ENCODE data around the gene KLRG1. TPM values are rescaled to one million over a fixed set of nuclear protein-coding genes. Genes with fewer than 3 reads are reported as not detected.

The KLRG1 gene
- total and polyA plus RNA-seq, 7 donors = 1.0 to 11.9 (median 2.2) TPM

DNA sequence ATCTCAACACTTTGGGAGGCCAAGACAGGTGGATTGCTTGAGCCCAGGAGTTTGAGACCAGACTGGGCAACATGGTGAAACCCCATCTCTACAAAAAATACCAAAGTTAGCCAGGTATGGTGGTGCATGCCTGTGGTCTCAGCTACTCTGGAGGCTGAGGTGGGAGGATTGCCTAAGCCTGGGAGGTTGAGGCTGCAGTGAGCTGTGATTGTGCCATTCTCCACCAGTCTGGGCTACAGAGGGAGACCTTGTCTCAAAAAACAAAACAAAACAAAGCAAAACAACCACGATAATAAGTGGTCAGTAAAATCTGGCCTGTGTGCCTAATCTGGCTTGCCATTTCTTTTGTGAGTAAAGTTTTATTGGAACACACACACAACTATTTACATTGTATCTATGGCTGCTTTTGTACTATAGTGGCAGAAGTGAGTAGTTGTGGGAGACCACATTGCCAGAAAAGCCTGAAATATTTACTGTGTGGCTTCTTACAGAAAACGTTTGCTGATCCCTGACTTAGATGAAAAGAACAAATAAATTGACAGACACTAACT lies 19.4 kb upstream of the KLRG1 start:
- Histone ChIP-seq H3K36me3 (ENCODE audit: insufficient read depth in 1 of 2, low read depth in 1 of 2) (no peaks in the 10 kb centered on the region), H3K27ac (no peak overlapping the region), H3K4me1 (no peaks in the 10 kb centered on the region), H3K27me3 (ENCODE audit: insufficient read depth in 3 of 3, low read length in 2 of 3) (no peaks in the 10 kb centered on the region), H3K9me3 (peaks cover 22% of the 10 kb centered on the region), H3K4me3 (no peak overlapping the region)
- 65 to 80% (median 66%) methylated on average over 2 of the region's 2 CpGs for WGBS, 3 donors
- DNase-seq (no peak), ATAC-seq (no peak)
- intact Hi-C loops (cut with DNase I) = no loop called here
- TF ChIP-seq, protein P1, sequence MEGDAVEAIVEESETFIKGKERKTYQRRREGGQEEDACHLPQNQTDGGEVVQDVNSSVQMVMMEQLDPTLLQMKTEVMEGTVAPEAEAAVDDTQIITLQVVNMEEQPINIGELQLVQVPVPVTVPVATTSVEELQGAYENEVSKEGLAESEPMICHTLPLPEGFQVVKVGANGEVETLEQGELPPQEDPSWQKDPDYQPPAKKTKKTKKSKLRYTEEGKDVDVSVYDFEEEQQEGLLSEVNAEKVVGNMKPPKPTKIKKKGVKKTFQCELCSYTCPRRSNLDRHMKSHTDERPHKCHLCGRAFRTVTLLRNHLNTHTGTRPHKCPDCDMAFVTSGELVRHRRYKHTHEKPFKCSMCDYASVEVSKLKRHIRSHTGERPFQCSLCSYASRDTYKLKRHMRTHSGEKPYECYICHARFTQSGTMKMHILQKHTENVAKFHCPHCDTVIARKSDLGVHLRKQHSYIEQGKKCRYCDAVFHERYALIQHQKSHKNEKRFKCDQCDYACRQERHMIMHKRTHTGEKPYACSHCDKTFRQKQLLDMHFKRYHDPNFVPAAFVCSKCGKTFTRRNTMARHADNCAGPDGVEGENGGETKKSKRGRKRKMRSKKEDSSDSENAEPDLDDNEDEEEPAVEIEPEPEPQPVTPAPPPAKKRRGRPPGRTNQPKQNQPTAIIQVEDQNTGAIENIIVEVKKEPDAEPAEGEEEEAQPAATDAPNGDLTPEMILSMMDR (IDR thresholded peaks at IDR 0.05) = no peak

DNA sequence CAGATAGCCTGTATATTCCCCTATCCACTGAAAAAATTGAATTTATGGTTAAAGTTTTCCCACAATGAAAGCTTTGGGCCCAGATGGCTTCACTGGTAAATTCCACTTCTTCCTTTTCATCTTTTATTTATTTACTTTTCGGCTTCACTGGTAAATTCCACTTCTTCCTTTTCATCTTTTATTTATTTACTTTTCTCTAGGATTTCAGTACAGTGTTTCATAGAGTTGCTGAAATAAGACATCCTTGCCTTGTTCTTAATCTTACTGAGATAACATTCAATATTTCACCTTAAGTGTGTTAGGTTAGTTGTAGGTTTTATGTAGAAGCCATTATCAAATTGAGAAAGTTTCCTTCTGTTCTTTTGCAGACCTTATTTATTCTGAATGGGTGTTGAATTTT lies 18.9 kb upstream of the KLRG1 start:
- 78 to 91% (median 90%) methylated on average over 1 of the region's 1 CpG for WGBS, 3 donors
- TF ChIP-seq, protein P1 (IDR thresholded peaks at IDR 0.05) = no peak
- intact Hi-C loops (cut with DNase I) = no loop called here

DNA sequence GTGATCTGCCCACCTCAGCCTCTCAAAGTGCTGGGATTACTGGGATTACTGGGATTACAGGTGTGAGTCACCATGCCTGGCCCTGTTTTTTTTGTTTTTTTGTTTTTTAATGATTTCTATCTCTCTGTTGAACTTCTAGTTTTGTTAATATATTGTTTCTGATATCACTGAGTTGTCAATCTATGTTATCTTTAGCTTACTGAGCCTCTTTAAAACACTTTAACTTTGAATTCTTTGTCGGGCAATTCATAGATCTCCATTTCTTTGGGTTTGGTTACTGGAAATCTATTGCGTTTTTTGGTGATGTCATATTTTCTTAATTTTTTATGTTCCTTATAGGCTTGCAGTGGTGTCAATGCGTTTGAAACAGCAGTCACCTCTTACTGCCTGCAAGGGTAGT lies 9.2 kb upstream of the KLRG1 start:
- H3K27ac ChIP-seq = no peak overlapping the region
- intact Hi-C loops (cut with DNase I) = no loop called here
- TF ChIP-seq, protein P1 (IDR thresholded peaks at IDR 0.05) = no peak
- H3K36me3 ChIP-seq (ENCODE audit: insufficient read depth in 1 of 2, low read depth in 1 of 2) = no peaks in the 10 kb centered on the region
- 88 to 98% (median 89%) methylated on average over 3 of the region's 3 CpGs for WGBS, 3 donors
- no peaks in the 10 kb centered on the region for H3K27me3 ChIP-seq (ENCODE audit: insufficient read depth in 3 of 3, low read length in 2 of 3)
- ATAC-seq (no peak), DNase-seq (no peak)
- no peak overlapping the region for H3K4me3 ChIP-seq
- no peaks in the 10 kb centered on the region for H3K4me1 ChIP-seq
- H3K9me3 ChIP-seq = peaks cover 25% of the 10 kb centered on the region

More for the DNA sequence above, 18.9 kb upstream of the KLRG1 start:
- no peak for DNase-seq
- no peak for ATAC-seq
- Histone ChIP-seq H3K36me3 (ENCODE audit: insufficient read depth in 1 of 2, low read depth in 1 of 2) (no peaks in the 10 kb centered on the region), H3K4me1 (no peaks in the 10 kb centered on the region), H3K4me3 (no peak overlapping the region), H3K9me3 (peaks cover 22% of the 10 kb centered on the region), H3K27me3 (ENCODE audit: insufficient read depth in 3 of 3, low read length in 2 of 3) (no peaks in the 10 kb centered on the region), H3K27ac (no peak overlapping the region)

DNA sequence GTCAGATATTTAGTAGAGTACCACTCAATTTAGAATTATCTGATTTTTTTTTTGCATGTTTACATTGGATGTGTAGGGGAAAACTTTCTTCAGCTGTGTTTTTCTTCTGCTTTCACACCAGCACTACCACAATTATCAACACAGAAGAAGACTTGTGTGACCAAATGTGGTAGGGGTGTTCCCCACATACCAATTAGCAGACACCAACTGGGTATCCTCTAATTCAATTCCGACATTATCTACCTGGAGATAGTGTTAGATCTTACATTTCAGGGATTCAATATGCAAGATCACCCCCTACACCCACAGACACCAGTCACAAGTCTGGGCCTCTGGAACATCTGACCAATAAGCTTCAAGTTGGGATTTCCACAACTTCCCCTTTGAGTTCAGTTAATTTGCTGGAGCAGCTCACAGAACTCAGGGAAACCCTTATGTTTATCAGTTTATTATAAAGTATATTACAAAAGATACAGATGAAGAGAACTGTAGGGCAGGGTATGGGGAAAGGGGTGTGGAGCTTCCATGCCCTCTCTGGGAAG lies 4.1 kb upstream of the KLRG1 start:
- H3K9me3 ChIP-seq = peaks cover 8% of the 10 kb centered on the region
- TF ChIP-seq, protein P1 (IDR thresholded peaks at IDR 0.05) = no peak
- DNase-seq = no peak
- H3K36me3 ChIP-seq (ENCODE audit: insufficient read depth in 1 of 2, low read depth in 1 of 2) = no peaks in the 10 kb centered on the region
- H3K27ac ChIP-seq = no peak overlapping the region
- no peak overlapping the region for H3K4me3 ChIP-seq
- intact Hi-C loops (cut with DNase I) = no loop called here
- no peaks in the 10 kb centered on the region for H3K4me1 ChIP-seq
- ATAC-seq = no peak
- no peaks in the 10 kb centered on the region for H3K27me3 ChIP-seq (ENCODE audit: insufficient read depth in 3 of 3, low read length in 2 of 3)
- WGBS, 3 donors = 85 to 93% (median 88%) methylated on average over 1 of the region's 1 CpG

DNA sequence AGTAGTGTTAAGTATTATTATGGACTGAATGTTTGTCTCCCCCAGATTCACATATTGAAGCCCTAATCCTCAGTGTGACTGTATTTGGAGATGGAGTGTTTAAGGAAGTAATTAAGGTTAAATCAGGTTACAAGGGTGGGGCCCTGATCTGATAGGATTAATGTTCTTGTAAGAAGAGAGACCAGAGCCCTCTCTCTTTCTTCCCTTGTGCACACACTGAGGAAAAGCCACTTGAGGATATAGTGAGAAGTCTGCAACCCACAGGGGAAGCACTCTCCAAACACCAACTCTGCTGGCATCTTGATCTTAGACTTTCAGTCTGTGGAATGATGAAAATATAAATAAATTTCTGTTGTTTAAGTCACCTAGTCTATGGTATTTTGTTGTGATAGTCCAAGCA lies 2.2 kb upstream of the KLRG1 start:
- intact Hi-C loops (cut with DNase I) = no loop called here
- Histone ChIP-seq H3K27me3 (ENCODE audit: insufficient read depth in 3 of 3, low read length in 2 of 3) (no peaks in the 10 kb centered on the region), H3K27ac (no peak overlapping the region), H3K9me3 (no peaks in the 10 kb centered on the region), H3K36me3 (ENCODE audit: insufficient read depth in 1 of 2, low read depth in 1 of 2) (no peaks in the 10 kb centered on the region), H3K4me3 (no peak overlapping the region), H3K4me1 (no peaks in the 10 kb centered on the region)
- TF ChIP-seq, protein P1 (IDR thresholded peaks at IDR 0.05) = no peak
- no peak for ATAC-seq
- DNase-seq = no peak
